Sigmoid colon (tissue), 4 donors: ENCODE measurements around the gene TMEM63C.

Experiments used
- CTCF ChIP-seq, 4 experiments: fragments of 450-650 bp in 3 of 4; fragments of 200-600 bp in 1 of 4; IDR thresholded peaks; one replicate each; pipeline ENCODE4 v1.5.1; 2016 to 2019; ENCODE audit warnings: antibody characterized with exemption in 4 of 4, mild to moderate bottlenecking in 3 of 4, moderate library complexity in 2 of 4
- EP300 ChIP-seq, 4 donors: sonication (generic); formaldehyde crosslinking; IDR thresholded peaks; one replicate each; pipeline ENCODE4 v1.6.1; 2017; ENCODE audit warnings: antibody characterized with exemption in 4 of 4
- POLR2A ChIP-seq, 2 donors: fragments of 450-650 bp; IDR thresholded peaks; one replicate each; pipeline ENCODE4 v1.6.1; 2016; ENCODE audit warnings: antibody characterized with exemption in 2 of 2, mild to moderate bottlenecking in 2 of 2, moderate library complexity in 2 of 2
- POLR2AphosphoS5 ChIP-seq, 4 donors: sonication (generic); formaldehyde crosslinking; IDR thresholded peaks; one replicate each; pipeline ENCODE4 v1.6.1; 2017; ENCODE audit warnings: antibody characterized with exemption in 4 of 4

GRCh38 chr14:77242752-77243151 is 61.2 kb downstream of the TMEM63C start:
- TF ChIP-seq CTCF (IDR thresholded peaks at IDR 0.05) (no peak), POLR2AphosphoS5 (IDR thresholded peaks at IDR 0.05) (no peak), EP300 (IDR thresholded peaks at IDR 0.05) (no peak), POLR2A (IDR thresholded peaks at IDR 0.05) (no peak)
